ENCODE results near the gene DMD. TPM values are rescaled to one million over a fixed set of nuclear protein-coding genes. Genes with fewer than 3 reads are reported as not detected.

DMD gene
- total RNA-seq, 1 donor from 2014 or later: 22.2 TPM

DNA sequence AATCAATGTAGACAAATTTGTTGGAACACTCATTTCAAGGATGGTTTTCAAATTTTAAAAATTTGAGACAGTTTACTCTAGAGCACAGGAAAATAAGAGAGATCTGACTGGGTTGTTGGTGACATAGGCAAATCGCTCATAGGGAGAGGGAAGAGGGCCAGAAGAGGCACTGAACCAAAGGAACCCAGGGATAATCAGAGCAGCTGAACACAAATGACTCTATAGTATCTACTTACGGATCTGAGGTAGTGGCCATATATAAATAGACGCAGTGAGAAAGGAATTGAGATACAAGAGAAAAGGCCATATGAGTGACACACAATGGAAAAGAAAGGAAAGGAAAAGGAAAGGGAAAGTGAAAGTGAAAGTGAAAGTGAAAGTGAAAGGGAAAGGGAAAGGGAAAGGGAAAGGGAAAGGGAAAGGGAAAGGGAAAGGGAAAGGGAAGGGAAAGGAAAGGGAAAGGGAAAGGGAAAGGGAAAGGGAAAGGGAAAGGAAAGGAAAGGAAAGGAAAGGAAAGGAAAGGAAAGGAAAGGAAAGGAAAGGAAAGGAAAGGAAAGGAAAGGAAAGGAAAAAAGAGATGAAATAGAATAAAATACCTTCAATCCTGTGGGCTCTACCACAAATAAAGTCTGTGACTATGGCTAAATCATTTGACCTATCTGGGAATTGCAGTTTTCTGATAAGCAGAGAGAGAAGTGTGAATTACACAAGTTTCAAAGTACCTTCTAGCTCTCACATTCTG, 759.2 kb downstream of the DMD start:
- FAIRE-seq (no peak), DNase-seq (ENCODE audit: low read depth) (no peak)
- peaks cover 2% of the 10 kb centered on the region for H3K4me1 Mint-ChIP-seq (ENCODE audit: low read depth, unreplicated experiment)
- H3K27me3 ChIP-seq (ENCODE audit: insufficient read depth, low read length): no peaks in the 10 kb centered on the region
- H3K9ac ChIP-seq (ENCODE audit: low read length): no peak overlapping the region
- H3K4me3 ChIP-seq (ENCODE audit: insufficient read depth, low read depth, low read length): no peak overlapping the region
- no peaks in the 10 kb centered on the region for H3K79me2 ChIP-seq (ENCODE audit: insufficient read depth, low read length)
- H4K20me1 ChIP-seq (ENCODE audit: insufficient read depth, low read length): no peaks in the 10 kb centered on the region
- no peaks in the 10 kb centered on the region for H3K4me1 ChIP-seq (ENCODE audit: insufficient read depth, low read length)
- no peak for TF ChIP-seq EZH2 (IDR thresholded peaks at IDR 0.05; ENCODE audit: insufficient read depth, low read length)
- TF ChIP-seq, protein P1, sequence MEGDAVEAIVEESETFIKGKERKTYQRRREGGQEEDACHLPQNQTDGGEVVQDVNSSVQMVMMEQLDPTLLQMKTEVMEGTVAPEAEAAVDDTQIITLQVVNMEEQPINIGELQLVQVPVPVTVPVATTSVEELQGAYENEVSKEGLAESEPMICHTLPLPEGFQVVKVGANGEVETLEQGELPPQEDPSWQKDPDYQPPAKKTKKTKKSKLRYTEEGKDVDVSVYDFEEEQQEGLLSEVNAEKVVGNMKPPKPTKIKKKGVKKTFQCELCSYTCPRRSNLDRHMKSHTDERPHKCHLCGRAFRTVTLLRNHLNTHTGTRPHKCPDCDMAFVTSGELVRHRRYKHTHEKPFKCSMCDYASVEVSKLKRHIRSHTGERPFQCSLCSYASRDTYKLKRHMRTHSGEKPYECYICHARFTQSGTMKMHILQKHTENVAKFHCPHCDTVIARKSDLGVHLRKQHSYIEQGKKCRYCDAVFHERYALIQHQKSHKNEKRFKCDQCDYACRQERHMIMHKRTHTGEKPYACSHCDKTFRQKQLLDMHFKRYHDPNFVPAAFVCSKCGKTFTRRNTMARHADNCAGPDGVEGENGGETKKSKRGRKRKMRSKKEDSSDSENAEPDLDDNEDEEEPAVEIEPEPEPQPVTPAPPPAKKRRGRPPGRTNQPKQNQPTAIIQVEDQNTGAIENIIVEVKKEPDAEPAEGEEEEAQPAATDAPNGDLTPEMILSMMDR (IDR thresholded peaks at IDR 0.05; ENCODE audit: insufficient read depth, low read depth, low read length): no peak
- H3K4me3 Mint-ChIP-seq (ENCODE audit: unreplicated experiment): no peak overlapping the region
- H3K27me3 Mint-ChIP-seq (ENCODE audit: low read depth, unreplicated experiment): no peaks in the 10 kb centered on the region
- H3K36me3 ChIP-seq (ENCODE audit: insufficient read depth, low read length): no peaks in the 10 kb centered on the region
- H3K9me3 ChIP-seq (ENCODE audit: insufficient read depth, low read depth, low read length): no peaks in the 10 kb centered on the region
- no peak overlapping the region for H3K4me2 ChIP-seq (ENCODE audit: low read length)
- no peak overlapping the region for H2AFZ ChIP-seq (ENCODE audit: low read depth, low read length)
- H3K36me3 Mint-ChIP-seq (ENCODE audit: low read depth, unreplicated experiment): no peaks in the 10 kb centered on the region
- no peaks in the 10 kb centered on the region for H3K9me3 Mint-ChIP-seq (ENCODE audit: unreplicated experiment)
- H3K27ac ChIP-seq (ENCODE audit: low read depth, low read length): no peak overlapping the region
- no peak overlapping the region for H3K27ac Mint-ChIP-seq (ENCODE audit: unreplicated experiment)

DNA sequence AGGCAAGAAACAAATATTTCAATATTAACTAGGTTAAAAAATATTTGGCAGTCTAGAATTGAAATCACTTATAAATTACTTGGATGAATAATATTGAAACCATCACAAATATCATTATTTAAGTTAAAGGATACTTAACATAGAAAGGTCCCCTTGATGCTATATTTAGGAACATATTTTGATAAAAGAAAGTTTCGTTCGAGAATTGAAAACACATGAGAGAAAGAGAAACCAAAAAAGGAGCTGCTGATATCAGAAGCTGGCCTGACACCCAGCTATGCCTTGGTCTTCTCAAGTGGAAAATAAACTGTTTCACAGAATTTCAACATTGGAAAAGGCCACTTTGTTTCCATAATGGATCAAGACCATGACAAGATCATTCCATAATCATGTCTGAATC, 762.4 kb downstream of the DMD start:
- H3K4me3 ChIP-seq (ENCODE audit: insufficient read depth, low read depth, low read length): no peak overlapping the region
- no peaks in the 10 kb centered on the region for H3K9me3 Mint-ChIP-seq (ENCODE audit: unreplicated experiment)
- H3K27me3 Mint-ChIP-seq (ENCODE audit: low read depth, unreplicated experiment): no peaks in the 10 kb centered on the region
- H3K79me2 ChIP-seq (ENCODE audit: insufficient read depth, low read length): no peaks in the 10 kb centered on the region
- no peaks in the 10 kb centered on the region for H3K27me3 ChIP-seq (ENCODE audit: insufficient read depth, low read length)
- H4K20me1 ChIP-seq (ENCODE audit: insufficient read depth, low read length): no peaks in the 10 kb centered on the region
- no peaks in the 10 kb centered on the region for H3K4me1 Mint-ChIP-seq (ENCODE audit: low read depth, unreplicated experiment)
- DNase-seq (ENCODE audit: low read depth): no peak
- H3K27ac ChIP-seq (ENCODE audit: low read depth, low read length): no peak overlapping the region
- no peaks in the 10 kb centered on the region for H3K4me1 ChIP-seq (ENCODE audit: insufficient read depth, low read length)
- H3K4me3 Mint-ChIP-seq (ENCODE audit: unreplicated experiment): no peak overlapping the region
- H3K36me3 ChIP-seq (ENCODE audit: insufficient read depth, low read length): no peaks in the 10 kb centered on the region
- H3K9me3 ChIP-seq (ENCODE audit: insufficient read depth, low read depth, low read length): no peaks in the 10 kb centered on the region
- no peak overlapping the region for H2AFZ ChIP-seq (ENCODE audit: low read depth, low read length)
- FAIRE-seq: peak; percentile 20
- no peak overlapping the region for H3K27ac Mint-ChIP-seq (ENCODE audit: unreplicated experiment)
- H3K36me3 Mint-ChIP-seq (ENCODE audit: low read depth, unreplicated experiment): no peaks in the 10 kb centered on the region
- H3K9ac ChIP-seq (ENCODE audit: low read length): no peak overlapping the region
- H3K4me2 ChIP-seq (ENCODE audit: low read length): no peak overlapping the region
- no peak for TF ChIP-seq EZH2 (IDR thresholded peaks at IDR 0.05; ENCODE audit: insufficient read depth, low read length)
- TF ChIP-seq, protein P1 (IDR thresholded peaks at IDR 0.05; ENCODE audit: insufficient read depth, low read depth, low read length): no peak

DNA sequence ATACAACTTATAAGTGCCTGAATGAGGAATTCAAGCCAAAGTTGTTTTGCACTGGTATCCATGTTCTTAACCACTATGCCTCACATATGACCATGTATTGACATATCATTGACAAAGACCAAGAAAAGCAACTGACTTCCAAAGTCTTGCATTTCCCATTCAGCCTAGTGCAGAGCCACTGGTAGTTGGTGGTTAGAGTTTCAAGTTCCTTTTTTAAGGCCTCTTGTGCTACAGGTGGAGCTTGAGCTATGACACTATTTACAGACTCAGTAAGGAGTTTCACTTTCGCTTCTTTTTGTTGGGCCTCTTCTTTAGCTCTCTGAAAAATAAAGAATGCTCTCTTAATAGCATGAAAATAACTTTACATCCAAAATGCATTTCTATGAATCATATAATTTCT, 763.0 kb downstream of the DMD start:
- no peak for TF ChIP-seq EZH2 (IDR thresholded peaks at IDR 0.05; ENCODE audit: insufficient read depth, low read length)
- TF ChIP-seq, protein P1 (IDR thresholded peaks at IDR 0.05; ENCODE audit: insufficient read depth, low read depth, low read length): no peak
- H3K27ac Mint-ChIP-seq (ENCODE audit: unreplicated experiment): no peak overlapping the region
- DNase-seq (ENCODE audit: low read depth) (no peak), FAIRE-seq (peak; percentile 87)
- Histone ChIP-seq H3K9ac (ENCODE audit: low read length) (no peak overlapping the region), H2AFZ (ENCODE audit: low read depth, low read length) (no peak overlapping the region), H3K9me3 (ENCODE audit: insufficient read depth, low read depth, low read length) (no peaks in the 10 kb centered on the region), H3K27me3 (ENCODE audit: insufficient read depth, low read length) (no peaks in the 10 kb centered on the region), H3K36me3 (ENCODE audit: insufficient read depth, low read length) (no peaks in the 10 kb centered on the region), H3K4me2 (ENCODE audit: low read length) (no peak overlapping the region), H3K79me2 (ENCODE audit: insufficient read depth, low read length) (no peaks in the 10 kb centered on the region), H3K4me3 (ENCODE audit: insufficient read depth, low read depth, low read length) (no peak overlapping the region), H3K4me1 (ENCODE audit: insufficient read depth, low read length) (no peaks in the 10 kb centered on the region), H3K27ac (ENCODE audit: low read depth, low read length) (no peak overlapping the region), H4K20me1 (ENCODE audit: insufficient read depth, low read length) (no peaks in the 10 kb centered on the region)
- H3K4me1 Mint-ChIP-seq (ENCODE audit: low read depth, unreplicated experiment): no peaks in the 10 kb centered on the region
- no peaks in the 10 kb centered on the region for H3K27me3 Mint-ChIP-seq (ENCODE audit: low read depth, unreplicated experiment)
- no peak overlapping the region for H3K4me3 Mint-ChIP-seq (ENCODE audit: unreplicated experiment)
- no peaks in the 10 kb centered on the region for H3K9me3 Mint-ChIP-seq (ENCODE audit: unreplicated experiment)
- no peaks in the 10 kb centered on the region for H3K36me3 Mint-ChIP-seq (ENCODE audit: low read depth, unreplicated experiment)

Measured in astrocyte (in vitro differentiated cells and primary cell).